K562 (cell line): ENCODE data around the gene ABCF2. TPM values are rescaled to one million over a fixed set of nuclear protein-coding genes. Genes with fewer than 3 reads are reported as not detected.

Source experiments
- ATAC-seq: fragments of 200-7000 bp; cut with Tn5 transposase; 3 replicates; pipeline ENCODE4 v1.9.1; 2020; ENCODE audit warnings: moderate library complexity
- BruUV-seq: library from RNA; stranded (reverse); fragments of 400-500 nt; replicated peaks from 2 replicates; lab custom pipeline; 2021; lab: Mats Ljungman, UMichigan
- CTCF ChIA-PET: fragments of 300-600 bp; formaldehyde crosslinking; extraction: SDS; loops from one replicate; lab custom pipeline; 2021; ENCODE audit warnings: low intra/inter-chr PET ratio; lab: Yijun Ruan, JAX
- POLR2A ChIA-PET: fragments of 300-600, 350-650 bp; sonication (Branson Sonifier 250); formaldehyde crosslinking; extraction: SDS; loops from one replicate; lab custom pipeline; 2021; ENCODE audit warnings: antibody characterized with exemption, inconsistent platforms; lab: Yijun Ruan, JAX
- DNase-seq, 4 experiments: peaks; one replicate each; pipeline versions ENCODE4 v3.0.0 to v3.0.0-alpha.2; 2011 to 2018; ENCODE audit warnings: low spot score in 3 of 4, mixed read lengths in 3 of 4; ENCODE audit errors: extremely low read depth in 1 of 4
- FAIRE-seq: peaks from 2 replicates; lab custom pipeline; 2011; peaks lifted over from hg19 to GRCh38; lab: Jason Lieb, UNC
- H2AFZ ChIP-seq: 2 replicates; pipeline ENCODE4 v1.6.0; 2011; ENCODE audit warnings: low read depth, low read length, control low read depth, inconsistent platforms
- H3K27ac ChIP-seq: fragments of 200-600 bp; 3 replicates; pipeline ENCODE4 v1.8.0; 2011; ENCODE audit warnings: low read depth, mild to moderate bottlenecking, control low read depth, inconsistent platforms, low read length, moderate library complexity, mixed read lengths; ENCODE audit errors: extremely low read depth
- H3K27me3 ChIP-seq, 2 experiments: fragments of 300-600 bp in 1 of 2; 2 replicates in 1 of 2; 3 replicates in 1 of 2; pipeline versions ENCODE4 v1.6.0 to v1.8.0; 2011; ENCODE audit warnings: inconsistent platforms in 2 of 2, low read length in 2 of 2, mild to moderate bottlenecking in 1 of 2, mixed read lengths in 1 of 2, moderate library complexity in 1 of 2; ENCODE audit not compliant: control insufficient read depth in 2 of 2, insufficient read depth in 2 of 2
- H3K36me3 ChIP-seq: fragments of 300-600 bp; 3 replicates; pipeline ENCODE4 v1.8.0; 2011; ENCODE audit warnings: mild to moderate bottlenecking, low read length, inconsistent platforms; ENCODE audit not compliant: control insufficient read depth, insufficient read depth
- H3K4me1 ChIP-seq, 2 experiments: fragments of 200-600 bp in 1 of 2; replicated peaks in 1 of 2; 2 replicates in 1 of 2; 3 replicates in 1 of 2; pipeline versions ENCODE4 v1.5.1 to v1.8.0; 2011; ENCODE audit warnings: inconsistent platforms in 2 of 2, low read length in 2 of 2, mild to moderate bottlenecking in 1 of 2, mixed read lengths in 1 of 2, moderate library complexity in 1 of 2; ENCODE audit not compliant: control insufficient read depth in 2 of 2, insufficient read depth in 2 of 2
- H3K4me2 ChIP-seq: 2 replicates; pipeline ENCODE4 v1.6.1; 2011; ENCODE audit warnings: low read length, control low read depth, inconsistent platforms, mixed read lengths; ENCODE audit not compliant: insufficient read depth
- H3K4me3 ChIP-seq: fragments of 200-600 bp; sonication (generic), shearing (Covaris generic); 2 replicates; pipeline ENCODE4 v1.5.1; 2016; ENCODE audit warnings: control low read depth, inconsistent platforms
- H3K79me2 ChIP-seq: fragments of 200-600 bp; 3 replicates; pipeline ENCODE4 v1.8.0; 2011; ENCODE audit warnings: low read length, inconsistent platforms; ENCODE audit not compliant: control insufficient read depth, insufficient read depth
- H3K9ac ChIP-seq, 2 experiments: 2 replicates each; pipeline versions ENCODE4 v1.6.0 to v1.6.1; 2011; ENCODE audit warnings: low read depth in 2 of 2, low read length in 2 of 2, control low read depth in 1 of 2, inconsistent platforms in 1 of 2, mild to moderate bottlenecking in 1 of 2, mixed read lengths in 1 of 2; ENCODE audit not compliant: insufficient read depth in 1 of 2
- H3K9me1 ChIP-seq: one replicate; pipeline ENCODE4 v1.6.0; 2011; ENCODE audit warnings: inconsistent platforms, mild to moderate bottlenecking, low read length, moderate library complexity; ENCODE audit not compliant: control insufficient read depth, insufficient read depth
- H3K9me3 ChIP-seq: replicated peaks from 2 replicates; pipeline ENCODE4 v1.5.1; 2011; ENCODE audit warnings: low read depth, low read length, inconsistent platforms; ENCODE audit not compliant: control insufficient read depth, insufficient read depth
- H4K20me1 ChIP-seq: replicated peaks from 2 replicates; pipeline ENCODE4 v1.6.1; 2011; ENCODE audit warnings: low read length, inconsistent platforms, mixed read lengths; ENCODE audit not compliant: control insufficient read depth, insufficient read depth
- E2F6 ChIP-seq, 2 experiments: IDR thresholded peaks; 2 replicates each; pipeline ENCODE4 v1.6.1; 2011; ENCODE audit warnings: borderline replicate concordance in 1 of 2, control low read depth in 1 of 2, low read depth in 1 of 2, low read length in 1 of 2, mild to moderate bottlenecking in 1 of 2, mixed read lengths in 1 of 2, moderate library complexity in 1 of 2; ENCODE audit not compliant: insufficient read depth in 1 of 2, insufficient read length in 1 of 2, poor library complexity in 1 of 2, severe bottlenecking in 1 of 2; ENCODE audit errors: extremely low read depth in 1 of 2
- HDAC1 ChIP-seq, 2 experiments: fragments of 450-650 bp; IDR thresholded peaks; 2 replicates each; pipeline ENCODE4 v1.6.1; 2016 to 2017; ENCODE audit warnings: inconsistent platforms in 1 of 2, mild to moderate bottlenecking in 1 of 2, moderate library complexity in 1 of 2
- ILK ChIP-seq: fragments of 450-650 bp; IDR thresholded peaks from 2 replicates; pipeline ENCODE4 v1.6.1; 2016; ENCODE audit warnings: missing genetic modification characterization, low read depth, mild to moderate bottlenecking, missing compliant biosample characterization, moderate library complexity, borderline replicate concordance
- KDM2B ChIP-seq: fragments of 250-450 bp; sonication (Bioruptor Pico); IDR thresholded peaks from 2 replicates; pipeline ENCODE4 v1.8.0; 2021; ENCODE audit warnings: mild to moderate bottlenecking, moderate library complexity
- L3MBTL2 ChIP-seq: fragments of 450-650 bp; IDR thresholded peaks from 2 replicates; pipeline ENCODE4 v1.6.1; 2016; ENCODE audit warnings: mild to moderate bottlenecking, moderate library complexity
- MGA ChIP-seq: fragments of 450-650 bp; IDR thresholded peaks from 2 replicates; pipeline ENCODE4 v1.6.1; 2016; ENCODE audit warnings: mild to moderate bottlenecking, moderate library complexity
- THRAP3 ChIP-seq: fragments of 450-650 bp; IDR thresholded peaks from 2 replicates; pipeline ENCODE4 v1.6.1; 2016; ENCODE audit warnings: mild to moderate bottlenecking, inconsistent platforms, borderline replicate concordance
- WGBS: fragments of 100-300 bp; shearing (Covaris generic); methylation state at CpG from one replicate; pipeline ENCODE4 v1.1.6; 2016; ENCODE audit warnings: low coverage, mixed read lengths; ENCODE audit not compliant: insufficient coverage; ENCODE audit errors: missing lambda C conversion rate; 5-methylcytosine and 5-hydroxymethylcytosine counted together
- in situ Hi-C: fragments of 300-500 bp; cut with MboI; formaldehyde crosslinking; loops from 4 replicates; pipeline ENCODE4 v1.15.0; 2018; ENCODE audit warnings: inconsistent platforms, mixed read lengths
- intact Hi-C: fragments of 100-400 bp; cut with micrococcal nuclease; formaldehyde crosslinking; loops from 2 replicates; pipeline ENCODE4 v1.14.2; 2022
- polyA plus RNA-seq, 8 experiments: library from polyadenylated mRNA; depleted of rRNA in 4 of 8; stranded (reverse) in 5 of 8; unstranded in 3 of 8; fragments of >200 nt; fragmentation: Nextera tagmentation in 2 of 8; fragmentation: Illumina TruSeq in 1 of 8; extraction: Ambion mirVana in 2 of 8; extraction: Trizol in 1 of 8; gene quantifications; 2 replicates each; pipeline versions ENCODE4 v1.2.1 to v1.2.3, GENCODE V29; 2011 to 2014; ENCODE audit warnings: inconsistent platforms in 1 of 8, missing spikeins in 1 of 8
- total RNA-seq, 7 experiments: library from RNA; depleted of rRNA in 6 of 7; stranded (reverse); fragments of >200 nt in 6 of 7; fragmentation: Illumina TruSeq in 2 of 7; extraction: Trizol in 2 of 7; gene quantifications; 2 replicates each; pipeline versions ENCODE4 v1.2.1 to v1.2.3, GENCODE V29; 2011 to 2021; ENCODE audit warnings: low replicate concordance in 1 of 7

ABCF2 gene
- total and polyA plus RNA-seq, 9 of the 15 experiments (the other 6 are each of a cell fraction or from before 2014, with no cell fraction given) = 62.1 to 224 (median 113) TPM

- Histone ChIP-seq H3K27ac (no peak overlapping the region), H3K36me3 (no peaks in the 10 kb centered on the region), H3K79me2 (no peaks in the 10 kb centered on the region), H3K4me2 (no peak overlapping the region), H3K9ac (no peak overlapping the region), H3K27me3 (peaks cover 44 to 66% of the 10 kb centered on the region in 2 experiments), H3K9me3 (no peaks in the 10 kb centered on the region; the same call in 1 of the 2 replicates), H4K20me1 (peaks cover 16% of the 10 kb centered on the region; the same call in 1 of the 2 replicates), H3K4me1 (peaks cover 0 to 25% of the 10 kb centered on the region in 2 experiments; a peak in 2 of 5 replicates), H3K4me3 (no peak overlapping the region), H2AFZ (no peak overlapping the region), H3K9me1 (peaks cover 3% of the 10 kb centered on the region)
- intact Hi-C loops = loop anchor here (10.0 kb wide), 2 partner anchors 162 to 212 kb away; no protein-coding TSS in a partner anchor
- no TSS peak for BruUV-seq
- ChIA-PET POLR2A (interaction anchor here (1.4 kb wide), 1 partner anchor 11 kb away, joined by 3 read pairs; no protein-coding TSS in a partner anchor), CTCF (interaction anchor here (0.6 kb wide), 1 partner anchor 20 kb away, joined by 3 read pairs; no protein-coding TSS in a partner anchor)
- no peak for DNase-seq
- TF ChIP-seq HDAC1 (IDR thresholded peaks at IDR 0.05) = no peak
- peak; percentile 63; the same call in 1 of the 2 replicates for TF ChIP-seq L3MBTL2
- no peak for TF ChIP-seq KDM2B (CRISPR knock-in tag)
- TF ChIP-seq E2F6 (IDR thresholded peaks at IDR 0.05; ENCODE audit: borderline replicate concordance in 1 of 2, extremely low read depth in 1 of 2, insufficient read depth in 1 of 2, insufficient read length in 1 of 2, low read depth in 1 of 2, low read length in 1 of 2, poor library complexity in 1 of 2, severe bottlenecking in 1 of 2) = peak; percentile 49 to 83
- TF ChIP-seq MGA = peak; percentile 50
- TF ChIP-seq THRAP3 = no peak
- TF ChIP-seq ILK (tag) = no peak
- FAIRE-seq = no peak
- in situ Hi-C loops = no loop called here
- no peak for ATAC-seq
- under 1% methylated on average over 9 of the region's 9 CpGs for WGBS
Measured at GRCh38 chr7:151176401-151176800, 50.6 kb downstream of the ABCF2 start.
